Spleen (tissue), 11 donors: ENCODE data around the gene NEO1. TPM values are rescaled to one million over a fixed set of nuclear protein-coding genes. Genes with fewer than 3 reads are reported as not detected.

ENCODE experiments used
- DNase-seq: peaks from one replicate; pipeline ENCODE4 v3.0.0-alpha.2; 2020
- H3K27ac ChIP-seq, 8 donors: fragments of 200-600 bp; sonication (generic) in 7 of 8; 1 replicate in 4 of 8; 2 replicates in 4 of 8; pipeline versions ENCODE4 v1.5.0 to v1.8.0; 2016 to 2021; ENCODE audit warnings: inconsistent platforms in 4 of 8, mild to moderate bottlenecking in 4 of 8, moderate library complexity in 1 of 8
- H3K27me3 ChIP-seq, 7 donors: fragments of 200-600 bp; sonication (generic) in 6 of 7; replicated peaks in 1 of 7; 1 replicate in 4 of 7; 2 replicates in 3 of 7; pipeline versions ENCODE4 v1.5.0 to v1.8.0; 2016 to 2021; ENCODE audit warnings: inconsistent platforms in 3 of 7, mild to moderate bottlenecking in 1 of 7
- H3K36me3 ChIP-seq, 6 donors: fragments of 200-600 bp; sonication (generic) in 5 of 6; 1 replicate in 4 of 6; 2 replicates in 2 of 6; pipeline versions ENCODE4 v1.5.0 to v1.8.0; 2016 to 2021; ENCODE audit warnings: inconsistent platforms in 2 of 6
- H3K4me1 ChIP-seq, 6 donors: fragments of 200-600 bp; sonication (generic) in 5 of 6; 1 replicate in 3 of 6; 2 replicates in 3 of 6; pipeline versions ENCODE4 v1.5.0 to v1.8.0; 2016 to 2021; ENCODE audit warnings: inconsistent platforms in 3 of 6
- H3K4me3 ChIP-seq, 8 donors: fragments of 200-600 bp; sonication (generic) in 7 of 8; 1 replicate in 4 of 8; 2 replicates in 4 of 8; pipeline versions ENCODE4 v1.5.0 to v1.8.0; 2016 to 2021; ENCODE audit warnings: inconsistent platforms in 4 of 8, mild to moderate bottlenecking in 4 of 8, moderate library complexity in 2 of 8
- H3K9me3 ChIP-seq, 8 donors: fragments of 200-600 bp; sonication (generic) in 7 of 8; 1 replicate in 4 of 8; 2 replicates in 4 of 8; pipeline versions ENCODE4 v1.5.0 to v1.8.0; 2016 to 2021; ENCODE audit warnings: inconsistent platforms in 4 of 8
- CTCF ChIP-seq, 11 experiments: fragments of 200-600 bp in 7 of 11; fragments of 450-650 bp in 4 of 11; sonication (generic) in 4 of 11; IDR thresholded peaks in 8 of 11; conservative IDR thresholded peaks in 3 of 11; 1 replicate in 7 of 11; 2 replicates in 4 of 11; pipeline versions ENCODE4 v1.4.0 to v1.8.0; 2016 to 2021; ENCODE audit warnings: antibody characterized with exemption in 11 of 11, inconsistent platforms in 4 of 11, mild to moderate bottlenecking in 1 of 11
- POLR2A ChIP-seq, 3 donors: fragments of 450-650 bp; IDR thresholded peaks; one replicate each; pipeline ENCODE4 v1.5.1; 2017; ENCODE audit warnings: antibody characterized with exemption in 3 of 3, mild to moderate bottlenecking in 1 of 3
- POLR2AphosphoS5 ChIP-seq, 3 donors: sonication (generic); formaldehyde crosslinking; IDR thresholded peaks; one replicate each; pipeline ENCODE4 v1.5.1; 2017; ENCODE audit warnings: antibody characterized with exemption in 3 of 3
- WGBS, 5 donors: extraction: QIAGEN DNeasy Blood & Tissue Kit in 3 of 5; methylation state at CpG; one replicate each; pipeline versions ENCODE4 v1.1.5 to v1.1.7; 2013 to 2018; 5-methylcytosine and 5-hydroxymethylcytosine counted together
- intact Hi-C: fragments of 100-400 bp; cut with DNase I; formaldehyde crosslinking; loops from one replicate; pipeline ENCODE4 v1.15.0; 2023; ENCODE audit warnings: low total_unique reads
- polyA plus RNA-seq, 3 donors: library from polyadenylated mRNA; stranded (reverse); fragments of 200-250 nt; gene quantifications; one replicate each; pipeline ENCODE4 v1.2.1, GENCODE V29; 2013
- total RNA-seq, 7 donors: library from RNA; depleted of rRNA in 3 of 7; stranded (reverse); fragments of >200 nt in 3 of 7; fragmentation: NEBNext Ultra II Directional in 4 of 7; extraction: Animal tissue kit (Norgen Biotek cat#: 25700) in 4 of 7; gene quantifications; one replicate each; pipeline versions ENCODE4 v1.1.0 to v1.2.1, GENCODE V29; 2016 to 2021
- donor health status: healthy with polysubstance abuse.
- donor health status: DM: no; HTN: no; CAD: no; lungs with moderate emphysema.
- donor health status: DM: no; HTN: no; CAD: no.
- donor health status: Bipolar disorder and iron deficiency.
- donor health status: healthy.
- donor health status: DM: no; HTN: no; CAD: no.
- donor health status: DM: yes; HTN: yes; CAD: no.

Gene NEO1
- total and polyA plus RNA-seq, 10 donors, result 1.4 to 14.3 (median 10.5) TPM

GRCh38 chr15:73074241-73074640, 22.0 kb downstream of the NEO1 start:
- Histone ChIP-seq H3K4me1 (peaks cover 0 to 18% (median 9%) of the 10 kb centered on the region in 6 donors), H3K4me3 (no peak overlapping the region), H3K9me3 (no peaks in the 10 kb centered on the region), H3K27me3 (peaks cover 0 to 64% (median 7%) of the 10 kb centered on the region in 7 donors), H3K36me3 (no peaks in the 10 kb centered on the region), H3K27ac (no peak overlapping the region)
- no peak for DNase-seq
- no peak for TF ChIP-seq POLR2A (IDR thresholded peaks at IDR 0.05)
- intact Hi-C loops, result no loop called here
- WGBS, 5 donors, result 50 to 61% (median 56%) methylated on average over 4 of the region's 4 CpGs

DNA sequence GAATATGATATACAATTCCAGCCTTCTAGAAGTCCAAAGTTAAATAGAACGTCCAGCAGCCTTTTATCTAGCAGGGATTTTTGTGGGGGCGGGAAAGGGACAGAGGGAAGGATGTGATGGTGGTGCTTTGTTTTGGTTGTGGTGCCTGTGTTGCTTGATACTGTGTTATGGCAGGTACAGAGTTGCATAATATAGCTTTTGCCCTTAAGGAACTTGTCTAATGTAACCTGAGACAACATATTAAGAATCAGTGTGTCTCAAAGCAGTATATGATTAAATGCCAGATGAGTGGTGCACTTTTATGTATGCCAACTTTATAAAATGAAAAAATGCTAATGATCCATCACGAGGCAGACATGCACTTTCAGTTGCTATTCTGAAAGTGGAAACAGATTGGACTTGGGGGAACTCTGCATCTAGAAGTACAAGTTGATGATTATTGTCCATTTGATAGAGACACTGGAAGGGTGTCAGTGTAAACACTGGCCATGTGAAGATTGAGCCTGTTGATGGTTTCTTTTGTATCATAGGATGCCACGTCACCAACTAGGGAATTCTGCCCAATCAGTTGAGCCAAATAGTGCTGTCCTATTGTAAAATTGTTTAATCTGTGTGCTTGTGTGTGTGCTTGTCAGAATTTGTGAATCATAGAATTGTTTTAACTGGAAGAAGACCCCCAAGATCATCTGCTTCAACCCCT, 23.0 kb downstream of the NEO1 start:
- intact Hi-C loops, result loop anchor here (5.0 kb wide), 1 partner anchor 278 kb away; no protein-coding TSS in a partner anchor
- WGBS, 5 donors, result 42 to 57% (median 46%) methylated on average over 4 of the region's 4 CpGs
- H3K4me3 ChIP-seq, result no peak overlapping the region
- peaks cover 0 to 28% (median 19%) of the 10 kb centered on the region in 6 donors for H3K4me1 ChIP-seq
- TF ChIP-seq CTCF (IDR thresholded peaks at IDR 0.05 in 8 of 11, conservative IDR thresholded peaks at IDR 0.05 in 3 of 11) (no peak), POLR2AphosphoS5 (IDR thresholded peaks at IDR 0.05) (no peak), POLR2A (IDR thresholded peaks at IDR 0.05) (no peak)
- H3K36me3 ChIP-seq, result no peaks in the 10 kb centered on the region
- H3K27me3 ChIP-seq, result peaks cover 0 to 60% (median 7%) of the 10 kb centered on the region in 7 donors
- DNase-seq, result no peak
- H3K27ac ChIP-seq, result no peak overlapping the region
- no peaks in the 10 kb centered on the region for H3K9me3 ChIP-seq

DNA sequence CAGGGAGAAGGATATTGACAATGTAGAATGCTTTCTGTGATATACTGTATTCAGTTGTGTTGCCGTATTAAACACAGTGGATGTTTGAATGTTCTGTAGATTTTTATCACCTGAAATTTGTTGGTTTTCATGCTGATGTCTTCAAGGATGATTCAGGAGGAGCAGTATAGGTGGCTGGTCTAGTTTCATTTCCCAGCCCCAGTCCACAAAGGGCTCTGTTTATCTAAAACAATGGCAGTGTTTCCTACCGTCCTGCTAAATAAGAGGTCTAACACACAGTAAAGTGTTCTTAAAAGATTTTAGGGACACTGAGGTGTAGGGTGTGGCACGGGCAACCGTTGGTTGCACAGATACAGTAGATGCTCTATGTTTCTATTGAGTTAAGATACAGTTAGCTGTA, 26.0 kb downstream of the NEO1 start:
- no peak overlapping the region for H3K27ac ChIP-seq
- WGBS, 5 donors, result 70 to 75% (median 74%) methylated on average over 4 of the region's 4 CpGs
- intact Hi-C loops, result loop anchor here (5.0 kb wide), 1 partner anchor 281 kb away; no protein-coding TSS in a partner anchor
- no peaks in the 10 kb centered on the region for H3K9me3 ChIP-seq
- no peak overlapping the region for H3K4me3 ChIP-seq
- H3K4me1 ChIP-seq, result peaks cover 0 to 34% (median 20%) of the 10 kb centered on the region in 6 donors
- DNase-seq, result no peak
- no peaks in the 10 kb centered on the region for H3K36me3 ChIP-seq
- peaks cover 0 to 65% (median 7%) of the 10 kb centered on the region in 7 donors for H3K27me3 ChIP-seq
- TF ChIP-seq POLR2A (IDR thresholded peaks at IDR 0.05) (no peak), POLR2AphosphoS5 (IDR thresholded peaks at IDR 0.05) (no peak)

- DNase-seq, result no peak
- TF ChIP-seq CTCF (IDR thresholded peaks at IDR 0.05 in 8 of 11, conservative IDR thresholded peaks at IDR 0.05 in 3 of 11) (no peak), POLR2AphosphoS5 (IDR thresholded peaks at IDR 0.05) (no peak), POLR2A (IDR thresholded peaks at IDR 0.05) (no peak)
- Histone ChIP-seq H3K27me3 (peaks cover 0 to 68% (median 7%) of the 10 kb centered on the region in 7 donors), H3K4me1 (peaks cover 0 to 34% (median 20%) of the 10 kb centered on the region in 6 donors), H3K36me3 (no peaks in the 10 kb centered on the region), H3K4me3 (no peak overlapping the region), H3K9me3 (no peaks in the 10 kb centered on the region), H3K27ac (no peak overlapping the region)
- 46 to 56% (median 51%) methylated on average over 2 of the region's 2 CpGs for WGBS, 5 donors
- intact Hi-C loops, result loop anchor here (5.0 kb wide), 1 partner anchor 281 kb away; no protein-coding TSS in a partner anchor
Measured at GRCh38 chr15:73078722-73079121, 26.5 kb downstream of the NEO1 start.

GRCh38 chr15:73079565-73079964, 27.3 kb downstream of the NEO1 start:
- H3K4me1 ChIP-seq, result peaks cover 0 to 34% (median 20%) of the 10 kb centered on the region in 6 donors
- TF ChIP-seq POLR2A (IDR thresholded peaks at IDR 0.05) (no peak), POLR2AphosphoS5 (IDR thresholded peaks at IDR 0.05) (no peak), CTCF (IDR thresholded peaks at IDR 0.05 in 8 of 11, conservative IDR thresholded peaks at IDR 0.05 in 3 of 11) (no peak)
- H3K36me3 ChIP-seq, result no peaks in the 10 kb centered on the region
- intact Hi-C loops, result loop anchor here (5.0 kb wide), 1 partner anchor 282 kb away; no protein-coding TSS in a partner anchor
- WGBS, 5 donors, result 13 to 25% (median 19%) methylated on average over 3 of the region's 3 CpGs
- H3K27ac ChIP-seq, result no peak overlapping the region
- no peaks in the 10 kb centered on the region for H3K9me3 ChIP-seq
- peaks cover 0 to 75% (median 7%) of the 10 kb centered on the region in 7 donors for H3K27me3 ChIP-seq
- no peak for DNase-seq
- no peak overlapping the region for H3K4me3 ChIP-seq
